ENCODE data around the gene ABHD15. TPM values are rescaled to one million over a fixed set of nuclear protein-coding genes. Genes with fewer than 3 reads are reported as not detected.

Gene ABHD15
- total RNA-seq, 4 donors from 2014 or later = 5.4 to 12.6 (median 11.1) TPM

DNA sequence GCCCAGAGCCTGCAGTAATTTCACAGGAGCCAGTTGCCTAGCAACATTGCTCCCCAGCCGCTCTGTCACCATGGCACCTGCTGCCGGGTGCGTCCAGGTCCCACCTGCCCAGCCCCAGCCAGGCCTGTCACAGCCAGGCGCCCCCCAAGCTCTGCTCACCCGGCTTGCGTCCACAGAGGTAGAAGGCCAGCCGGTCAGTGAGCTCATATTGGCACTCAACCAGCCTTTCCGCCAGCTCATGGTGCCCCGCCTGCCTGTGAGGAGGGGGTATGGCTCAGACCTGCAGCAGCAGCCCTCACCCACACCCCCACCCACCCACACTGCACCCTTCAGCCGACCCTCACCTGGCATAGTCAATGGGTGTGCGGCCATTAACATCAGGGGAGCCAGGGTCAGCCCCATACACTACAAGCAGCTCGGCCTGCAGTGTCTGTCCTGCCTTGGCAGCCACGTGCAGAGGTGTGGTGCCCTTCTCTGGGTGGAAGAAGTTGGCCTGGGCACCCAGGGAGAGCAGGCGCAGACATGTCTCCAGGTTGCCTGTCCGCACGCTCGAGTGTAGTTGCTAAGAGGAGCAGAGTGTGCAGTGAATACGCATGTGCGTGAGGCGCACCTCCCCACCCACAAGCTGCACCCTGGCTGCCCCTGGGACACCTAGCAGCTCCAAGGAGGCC lies 14.9 kb upstream of the ABHD15 start:
- Histone ChIP-seq H3K27me3 (no peaks in the 10 kb centered on the region), H3K4me1 (peaks cover 0 to 84% (median 21%) of the 10 kb centered on the region in 3 donors), H3K36me3 (peaks cover 0 to 70% of the 10 kb centered on the region in 2 donors), H3K27ac (peak overlapping the region in 2 of 4 donors; percentile 49 to 89), H3K9me3 (no peaks in the 10 kb centered on the region), H3K4me3 (no peak overlapping the region)
- no peak for TF ChIP-seq POLR2A (IDR thresholded peaks at IDR 0.05)
- no peak for TF ChIP-seq EP300 (IDR thresholded peaks at IDR 0.05)
- TF ChIP-seq POLR2AphosphoS5 (IDR thresholded peaks at IDR 0.05) = no peak
- TF ChIP-seq CTCF (IDR thresholded peaks at IDR 0.05) = no peak
- 100% methylated on average over 1 of the region's 20 CpGs; no CpG with 5 or more reads in 1 of the 2 donors for WGBS, 2 donors (ENCODE audit: low coverage in 1 of 2)
- no peak for ATAC-seq

DNA sequence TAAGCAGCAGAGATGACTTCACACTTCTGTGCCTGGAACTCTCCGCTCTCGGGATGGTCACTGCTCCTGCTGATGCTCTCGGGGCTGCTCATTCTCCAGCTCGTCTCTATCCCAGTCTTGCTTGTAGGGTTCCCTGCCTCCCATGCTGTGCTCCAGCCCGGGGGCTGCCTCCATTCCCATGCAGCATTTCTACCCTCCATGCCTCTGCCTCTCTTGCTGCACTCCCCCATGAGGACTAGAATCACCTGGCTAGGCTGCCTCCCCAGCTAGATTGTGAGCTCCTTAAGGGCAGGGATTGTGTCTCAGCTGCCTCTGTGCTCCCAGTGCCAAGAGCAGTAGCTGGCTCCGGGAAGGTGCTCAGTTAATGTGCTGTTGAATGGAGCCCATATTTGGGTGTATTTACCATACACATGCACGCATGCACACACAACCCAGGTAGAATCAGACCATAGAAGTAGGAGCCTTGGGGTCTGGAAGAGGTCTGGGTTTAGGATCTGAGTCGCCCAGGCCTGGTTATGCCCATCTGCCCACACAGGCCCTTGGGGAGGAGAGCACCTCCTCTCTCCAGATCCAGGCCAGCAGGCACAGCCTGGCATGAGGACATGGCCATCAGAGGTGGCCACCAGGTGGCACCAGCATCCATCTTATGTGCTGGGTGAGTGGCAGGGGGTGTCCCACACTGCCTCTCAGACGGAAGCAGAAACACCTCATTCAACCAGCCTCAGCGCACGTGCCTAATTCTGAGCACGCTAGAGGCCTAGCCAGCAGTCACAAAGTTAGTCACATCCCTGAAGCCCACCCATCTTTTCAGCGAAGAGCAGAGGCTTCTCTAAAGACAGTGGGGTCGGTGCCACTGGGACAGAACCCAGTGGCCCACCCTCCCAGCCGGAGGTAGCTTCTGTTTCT lies 13.3 kb upstream of the ABHD15 start:
- Histone ChIP-seq H3K27ac (peak overlapping the region in 2 of 4 donors; percentile 49 to 89), H3K4me1 (peaks cover 0 to 68% (median 10%) of the 10 kb centered on the region in 3 donors), H3K36me3 (peaks cover 0 to 86% of the 10 kb centered on the region in 2 donors), H3K4me3 (no peak overlapping the region), H3K27me3 (no peaks in the 10 kb centered on the region), H3K9me3 (no peaks in the 10 kb centered on the region)
- WGBS, 2 donors (ENCODE audit: low coverage in 1 of 2) = 51 to 68% methylated on average over 4 to 11 of the region's 15 CpGs
- peak; percentile 81 for ATAC-seq
- peak; percentile 54 for TF ChIP-seq POLR2AphosphoS5 (IDR thresholded peaks at IDR 0.05)
- TF ChIP-seq EP300 (IDR thresholded peaks at IDR 0.05) = no peak
- TF ChIP-seq CTCF (IDR thresholded peaks at IDR 0.05) = peak in 3 of 4 experiments; percentile 90 to 93 (median 92)

GRCh38 chr17:29578626-29579485 lies 12.0 kb upstream of the ABHD15 start:
- ATAC-seq = no peak
- Histone ChIP-seq H3K4me1 (peaks cover 0 to 56% (median 3%) of the 10 kb centered on the region in 3 donors), H3K4me3 (no peak overlapping the region), H3K27ac (peak overlapping the region in 2 of 4 donors; percentile 10 to 35), H3K9me3 (no peaks in the 10 kb centered on the region), H3K36me3 (peaks cover 0 to 98% of the 10 kb centered on the region in 2 donors), H3K27me3 (no peaks in the 10 kb centered on the region)
- no peak for TF ChIP-seq CTCF (IDR thresholded peaks at IDR 0.05)
- no peak for TF ChIP-seq POLR2AphosphoS5 (IDR thresholded peaks at IDR 0.05)
- TF ChIP-seq POLR2A (IDR thresholded peaks at IDR 0.05) = no peak
- TF ChIP-seq EP300 (IDR thresholded peaks at IDR 0.05) = no peak
- WGBS, 2 donors (ENCODE audit: low coverage in 1 of 2) = 80 to 87% methylated on average over 1 to 7 of the region's 14 CpGs

DNA sequence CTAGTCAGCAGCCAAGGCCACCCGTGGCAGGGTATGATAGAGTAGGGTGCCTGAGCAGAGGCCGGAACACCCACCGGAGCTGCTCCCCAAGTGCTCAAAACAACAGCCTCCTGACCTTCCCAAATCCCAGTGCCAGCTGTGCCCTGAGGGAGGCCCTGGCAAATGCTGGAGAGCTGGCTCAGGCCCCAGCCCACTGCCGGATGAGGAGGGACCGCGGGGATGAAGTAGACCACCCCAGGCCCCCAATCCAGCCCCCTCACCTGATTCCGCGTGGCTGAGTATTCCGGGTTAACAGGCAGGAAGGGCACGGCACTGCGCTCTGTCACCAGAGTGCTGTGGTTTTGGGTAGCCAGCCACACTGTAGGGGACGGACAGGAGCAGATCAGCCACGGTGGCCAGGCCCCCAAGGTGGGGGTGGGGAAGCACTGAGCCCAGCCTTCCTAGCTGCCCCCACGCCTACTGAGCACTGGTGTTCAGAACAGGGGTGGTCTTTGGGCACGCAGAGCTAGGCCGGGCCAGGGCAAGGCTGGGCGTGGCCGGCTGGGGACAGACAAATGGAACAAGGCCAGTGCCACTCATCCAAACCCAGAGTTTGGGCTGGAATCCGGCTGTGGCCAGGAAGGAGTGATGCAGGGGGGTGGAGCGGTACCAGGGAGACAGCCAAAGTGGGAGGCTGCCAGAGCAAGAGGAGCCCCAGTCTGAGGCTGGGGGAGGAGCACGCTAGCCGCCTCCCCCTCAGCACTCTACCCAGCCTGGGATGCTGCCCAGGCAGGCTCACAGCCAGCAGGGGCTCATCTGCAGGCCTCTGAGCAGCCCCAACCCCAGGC lies 10.8 kb upstream of the ABHD15 start:
- no peaks in the 10 kb centered on the region for H3K27me3 ChIP-seq
- peak overlapping the region in 3 of 4 donors; percentile 10 to 35 (median 12) for H3K27ac ChIP-seq
- TF ChIP-seq EP300 (IDR thresholded peaks at IDR 0.05) (no peak), CTCF (IDR thresholded peaks at IDR 0.05) (no peak), POLR2AphosphoS5 (IDR thresholded peaks at IDR 0.05) (no peak), POLR2A (IDR thresholded peaks at IDR 0.05) (no peak)
- H3K4me3 ChIP-seq = no peak overlapping the region
- WGBS, 2 donors (ENCODE audit: low coverage in 1 of 2) = no CpG with 5 or more reads among the region's 22 CpGs
- no peaks in the 10 kb centered on the region for H3K9me3 ChIP-seq
- peaks cover 0 to 54% (median 11%) of the 10 kb centered on the region in 3 donors for H3K4me1 ChIP-seq
- H3K36me3 ChIP-seq = peaks cover 0 to 93% of the 10 kb centered on the region in 2 donors
- no peak for ATAC-seq
